ENCODE data around the gene NKX2-1.

The NKX2-1 gene

GRCh38 chr14:36517242-36518030 is 2.6 kb downstream of the NKX2-1 start:
- DNase-seq = no peak

- DNase-seq = no peak
Measured at GRCh38 chr14:36516719-36517241, 3.3 kb downstream of the NKX2-1 start.

DNA sequence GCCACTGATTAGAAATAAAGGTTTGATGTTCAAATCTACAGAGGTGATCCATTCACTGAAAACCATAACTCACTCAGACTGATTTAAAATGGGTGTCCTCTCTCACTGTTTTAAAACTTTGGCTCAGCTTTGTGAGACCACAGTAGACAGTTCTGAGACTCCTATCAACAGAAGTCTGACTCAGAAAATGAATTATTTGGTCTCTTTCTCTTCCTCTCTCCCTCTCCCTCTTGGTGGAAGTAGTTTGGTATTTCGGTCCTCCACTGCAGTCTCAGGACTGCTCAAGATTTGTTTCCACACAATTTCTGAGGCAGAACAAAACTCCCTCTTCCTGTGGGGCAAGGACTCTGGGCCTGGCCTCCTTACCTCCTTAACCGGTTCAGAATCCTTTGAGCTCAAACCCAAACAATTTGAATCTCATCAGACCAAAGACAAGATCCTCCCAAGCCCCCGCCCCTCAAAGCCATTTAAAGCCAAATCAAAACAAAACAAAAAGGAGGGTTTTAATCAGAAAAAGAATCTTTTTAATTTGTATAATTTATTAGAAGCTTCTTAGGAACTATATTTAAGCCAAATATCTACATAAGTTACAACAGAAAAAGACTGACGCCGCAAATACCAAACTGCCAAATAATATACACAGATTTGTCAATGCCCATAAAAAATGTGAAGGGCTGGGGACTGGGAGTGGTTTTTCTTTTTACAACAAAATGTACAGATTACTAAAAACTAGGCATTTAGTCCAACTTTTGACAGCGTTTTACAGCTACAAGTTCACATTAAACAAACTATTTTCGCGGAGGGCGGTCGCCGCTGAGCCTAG is 3.9 kb downstream of the NKX2-1 start:
- no peak for DNase-seq

DNA sequence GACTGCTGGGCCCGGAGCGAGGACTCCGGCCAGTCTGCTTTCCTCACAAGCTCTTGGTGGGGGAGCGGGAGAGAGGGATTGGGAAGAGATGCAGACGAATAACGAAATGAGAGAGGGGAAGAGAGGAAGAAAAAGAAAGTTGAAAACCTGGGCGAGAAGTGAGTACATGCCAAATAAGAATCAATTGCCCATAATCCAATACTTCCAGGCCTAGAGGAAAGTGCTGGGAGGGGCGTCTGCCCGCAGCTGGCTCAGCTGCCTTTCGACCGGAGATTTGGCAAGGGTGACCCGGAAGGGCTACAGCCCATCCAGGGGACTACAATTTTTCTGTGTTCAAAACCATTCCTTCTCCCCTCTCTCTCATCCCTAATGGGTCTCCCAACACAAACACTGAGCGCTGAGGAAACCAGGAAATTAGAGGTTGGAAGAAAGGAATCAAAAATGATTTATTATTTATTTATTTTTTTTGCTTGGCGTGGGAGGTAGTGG is 4.9 kb downstream of the NKX2-1 start:
- peak; percentile 18 for DNase-seq

DNA sequence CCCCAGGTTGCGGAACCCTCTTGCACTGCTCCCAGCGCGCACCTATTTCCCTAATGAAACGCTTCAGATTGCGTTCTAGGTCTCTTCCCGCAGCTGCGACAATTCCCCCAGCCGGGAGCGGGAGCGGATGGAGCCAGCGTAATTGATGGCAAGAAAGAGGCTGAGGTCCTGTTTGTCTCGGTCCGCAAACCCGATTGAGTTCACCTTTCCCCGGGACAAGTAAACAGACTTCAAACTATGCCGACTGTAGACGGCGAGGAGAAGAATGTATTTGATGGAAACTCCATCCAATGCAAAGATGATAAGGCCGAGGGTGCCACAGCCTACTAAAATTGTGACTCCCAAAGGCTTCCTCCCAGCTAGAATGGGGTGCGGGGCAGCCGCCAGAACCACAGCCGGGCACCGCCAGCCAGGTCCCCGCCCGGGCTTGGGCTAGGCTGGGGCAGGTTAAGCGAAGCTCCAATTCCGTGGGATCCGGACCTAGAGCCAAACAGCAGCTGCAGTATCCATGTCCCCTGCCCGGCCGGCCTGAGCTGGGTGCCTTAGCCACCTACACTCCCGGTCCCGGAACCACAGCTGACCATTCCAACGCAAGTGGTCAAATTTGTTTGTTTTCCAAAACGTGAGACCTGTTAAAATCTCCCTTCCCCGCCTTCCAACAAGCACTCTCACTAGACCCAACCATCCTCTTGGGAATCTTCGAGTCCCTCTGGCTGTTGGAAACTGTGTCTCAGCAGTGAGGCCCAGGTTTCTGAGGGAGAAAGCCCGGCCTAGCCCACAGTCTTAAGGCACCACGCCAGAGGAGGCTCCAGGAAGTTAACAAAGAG is 5.5 kb downstream of the NKX2-1 start:
- DNase-seq = no peak

GRCh38 chr14:36513451-36514277 is 6.4 kb downstream of the NKX2-1 start:
- no peak for DNase-seq

DNA sequence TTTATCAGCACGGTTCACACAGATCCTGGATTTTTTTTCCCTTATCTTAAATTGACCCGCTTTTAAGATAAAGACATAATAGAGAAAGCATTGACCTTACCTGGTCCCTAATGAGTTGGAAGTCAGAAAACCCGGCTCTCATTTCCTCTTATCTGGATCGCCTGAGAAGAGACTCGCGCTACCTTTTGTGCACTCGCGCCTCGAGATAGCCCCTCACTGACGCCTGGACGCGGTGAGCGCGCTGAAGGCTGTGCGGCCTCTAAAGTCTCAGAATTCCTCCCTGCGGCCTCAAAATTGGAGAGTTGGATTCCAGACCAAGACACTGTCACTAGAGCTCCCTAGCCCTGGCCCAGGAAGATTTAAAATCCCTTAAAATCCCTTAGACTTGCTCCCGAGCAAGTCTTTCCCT is 7.0 kb downstream of the NKX2-1 start:
- no peak for DNase-seq

GRCh38 chr14:36512585-36513003 is 7.4 kb downstream of the NKX2-1 start:
- DNase-seq = no peak

GRCh38 chr14:36511981-36512584 is 7.9 kb downstream of the NKX2-1 start:
- no peak for DNase-seq

GRCh38 chr14:36510874-36511273 is 9.2 kb downstream of the NKX2-1 start:
- no peak for DNase-seq

GRCh38 chr14:36510078-36510799 is 9.8 kb downstream of the NKX2-1 start:
- DNase-seq = no peak

DNA sequence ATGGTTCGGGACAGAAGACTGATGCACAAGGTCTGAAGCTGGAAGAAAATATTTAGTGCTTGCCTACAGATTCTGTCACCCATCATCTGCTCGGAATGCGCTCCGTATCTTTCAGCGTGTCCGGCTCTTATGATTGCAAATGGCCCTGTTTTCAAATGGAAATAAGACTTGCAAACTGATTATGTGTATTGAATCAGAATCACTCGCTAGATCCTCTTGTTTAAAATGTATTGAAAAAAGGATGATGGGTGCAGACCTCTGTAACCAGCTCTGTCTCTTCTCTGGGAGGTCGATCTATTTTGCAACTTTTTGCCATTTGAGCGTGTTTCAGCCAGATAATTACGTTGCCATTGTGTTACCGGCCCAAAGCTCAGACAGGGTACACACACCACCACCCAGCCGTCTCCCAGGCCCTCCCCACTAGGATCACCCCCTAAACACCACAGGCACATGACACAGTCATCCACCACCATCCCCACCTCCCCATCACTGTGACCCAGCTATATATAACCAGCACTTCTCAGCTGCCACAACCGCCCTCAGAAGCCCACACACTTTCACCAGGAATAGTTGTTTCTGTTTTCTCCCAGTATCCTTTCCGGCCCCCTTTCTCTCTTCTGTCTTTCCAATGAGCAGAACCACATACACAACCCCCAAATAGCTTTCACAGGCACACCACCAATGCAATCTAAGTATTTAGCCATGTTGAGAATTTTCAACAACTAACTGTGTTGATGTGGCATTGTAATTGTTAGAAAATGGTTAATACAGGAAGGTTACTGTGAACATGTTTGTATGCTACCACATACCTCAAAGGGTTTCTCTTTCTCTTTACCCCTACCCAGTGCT is 10.7 kb downstream of the NKX2-1 start:
- DNase-seq = no peak

- peak; percentile 55 for DNase-seq
Measured at GRCh38 chr14:36508418-36509068, 11.5 kb downstream of the NKX2-1 start.

DNA sequence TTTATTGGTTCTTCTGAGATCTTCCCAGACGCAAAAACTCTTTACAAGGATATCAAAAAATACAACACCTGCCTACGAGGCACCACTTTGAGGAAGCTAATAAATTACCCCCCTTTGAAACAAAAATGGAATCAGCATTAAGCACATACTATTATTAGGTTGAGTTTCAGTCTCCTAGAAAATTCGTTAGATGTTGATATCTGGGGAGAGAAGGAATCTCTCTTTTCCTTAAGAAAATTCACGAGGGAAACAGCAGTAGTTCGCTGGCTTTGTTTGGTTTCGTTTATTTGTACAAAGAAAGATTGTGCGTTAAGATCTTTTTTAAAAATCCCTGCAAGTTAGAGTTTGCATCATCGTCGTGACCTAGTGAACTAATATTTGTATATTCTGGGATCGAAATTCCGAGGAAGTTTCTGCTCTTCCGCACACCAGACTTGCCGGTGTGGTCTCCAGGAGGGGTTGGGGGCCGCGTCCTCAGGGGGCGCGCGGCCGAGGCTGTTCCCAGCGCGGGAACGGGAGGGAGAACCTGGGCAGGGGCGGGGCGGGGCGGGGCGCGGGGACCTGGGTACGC is 12.1 kb downstream of the NKX2-1 start:
- peak; percentile 77 for DNase-seq

GRCh38 chr14:36506732-36507614 is 13.1 kb downstream of the NKX2-1 start:
- no peak for DNase-seq

- no peak for DNase-seq
Measured at GRCh38 chr14:36505892-36506731, 13.9 kb downstream of the NKX2-1 start.

Measured in NCI-H69 (cell line).